H9 (cell line): ENCODE data around the gene OFD1. TPM values are rescaled to one million over a fixed set of nuclear protein-coding genes. Genes with fewer than 3 reads are reported as not detected.

Experiments
- DNase-seq: peaks from one replicate; pipeline ENCODE4 v3.0.0-alpha.2; 2017
- H2AFZ ChIP-seq: one replicate; pipeline ENCODE4 v1.6.1; 2013; ENCODE audit warnings: mild to moderate bottlenecking, low read length, control low read depth, moderate library complexity
- H2AK5ac ChIP-seq: 2 replicates; pipeline ENCODE4 v1.6.1; 2013; ENCODE audit warnings: low read length, control low read depth, mixed read lengths; ENCODE audit not compliant: insufficient read length
- H2BK120ac ChIP-seq: one replicate; pipeline ENCODE4 v1.6.1; 2013; ENCODE audit warnings: low read depth, mild to moderate bottlenecking, low read length, control low read depth, inconsistent platforms; ENCODE audit not compliant: poor library complexity, severe bottlenecking
- H2BK12ac ChIP-seq: 2 replicates; pipeline ENCODE4 v1.6.1; 2013; ENCODE audit warnings: low read length, control low read depth, mixed read lengths, low read depth; ENCODE audit not compliant: insufficient read length
- H2BK15ac ChIP-seq: 2 replicates; pipeline ENCODE4 v1.6.1; 2013; ENCODE audit warnings: low read depth, low read length, control low read depth
- H2BK20ac ChIP-seq: one replicate; pipeline ENCODE4 v1.6.1; 2013; ENCODE audit warnings: low read depth, mild to moderate bottlenecking, low read length, control low read depth, inconsistent platforms; ENCODE audit not compliant: poor library complexity, severe bottlenecking
- H2BK5ac ChIP-seq: 2 replicates; pipeline ENCODE4 v1.6.1; 2013; ENCODE audit warnings: low read length, control low read depth, mixed read lengths; ENCODE audit not compliant: insufficient read length
- H3K14ac ChIP-seq: 2 replicates; pipeline ENCODE4 v1.6.1; 2013; ENCODE audit warnings: low read length, control low read depth; ENCODE audit not compliant: insufficient read depth
- H3K18ac ChIP-seq: 2 replicates; pipeline ENCODE4 v1.6.1; 2013; ENCODE audit warnings: low read depth, mild to moderate bottlenecking, mixed read lengths, low read length, control low read depth; ENCODE audit not compliant: insufficient read length
- H3K23ac ChIP-seq: 2 replicates; pipeline ENCODE4 v1.6.1; 2013; ENCODE audit warnings: low read length, control low read depth, mixed read lengths, low read depth; ENCODE audit not compliant: insufficient read length
- H3K23me2 ChIP-seq: 2 replicates; pipeline ENCODE4 v1.6.1; 2013; ENCODE audit warnings: low read depth, mild to moderate bottlenecking, mixed read lengths, low read length, control low read depth; ENCODE audit not compliant: insufficient read length, poor library complexity, severe bottlenecking
- H3K27ac ChIP-seq: 2 replicates; pipeline ENCODE4 v1.5.1; 2013; ENCODE audit warnings: low read length, control low read depth, mixed read lengths, low read depth; ENCODE audit not compliant: insufficient read length
- H3K27me3 ChIP-seq: 2 replicates; pipeline ENCODE4 v1.6.1; 2013; ENCODE audit warnings: low read length, control low read depth, inconsistent platforms; ENCODE audit not compliant: insufficient read depth
- H3K4ac ChIP-seq: 2 replicates; pipeline ENCODE4 v1.6.1; 2013; ENCODE audit warnings: low read depth, mild to moderate bottlenecking, control low read depth, inconsistent platforms, low read length, moderate library complexity
- H3K4me1 ChIP-seq: 2 replicates; pipeline ENCODE4 v1.6.1; 2013; ENCODE audit warnings: low read length, control low read depth, inconsistent platforms; ENCODE audit not compliant: insufficient read depth
- H3K4me2 ChIP-seq: 2 replicates; pipeline ENCODE4 v1.6.1; 2013; ENCODE audit warnings: low read length, control low read depth, mixed read lengths; ENCODE audit not compliant: insufficient read length, insufficient read depth
- H3K56ac ChIP-seq: 2 replicates; pipeline ENCODE4 v1.6.1; 2013; ENCODE audit warnings: low read depth, mild to moderate bottlenecking, mixed read lengths, low read length, control low read depth; ENCODE audit not compliant: insufficient read length
- H3K79me1 ChIP-seq: 2 replicates; pipeline ENCODE4 v1.6.1; 2013; ENCODE audit warnings: low read depth, mild to moderate bottlenecking, moderate library complexity, low read length, control low read depth, inconsistent platforms; ENCODE audit not compliant: insufficient read depth, poor library complexity, severe bottlenecking
- H3K79me2 ChIP-seq: 2 replicates; pipeline ENCODE4 v1.6.1; 2013; ENCODE audit warnings: low read length, control low read depth, inconsistent platforms; ENCODE audit not compliant: insufficient read depth
- H3K9ac ChIP-seq: 2 replicates; pipeline ENCODE4 v1.6.1; 2013; ENCODE audit warnings: low read length, control low read depth, mixed read lengths; ENCODE audit not compliant: insufficient read length; ENCODE audit errors: extremely low read depth
- H3K9me3 ChIP-seq: one replicate; pipeline ENCODE4 v1.6.1; 2013; ENCODE audit warnings: low read depth, low read length, inconsistent platforms; ENCODE audit not compliant: control insufficient read depth
- H3T11ph ChIP-seq: one replicate; pipeline ENCODE4 v1.6.1; 2013; ENCODE audit warnings: mild to moderate bottlenecking, low read length, control low read depth, inconsistent platforms
- H4K20me1 ChIP-seq: one replicate; pipeline ENCODE4 v1.6.1; 2013; ENCODE audit not compliant: control insufficient read depth, insufficient read length, insufficient read depth
- H4K5ac ChIP-seq: 2 replicates; pipeline ENCODE4 v1.6.1; 2013; ENCODE audit warnings: low read depth, mild to moderate bottlenecking, mixed read lengths, low read length, control low read depth; ENCODE audit not compliant: insufficient read length
- H4K8ac ChIP-seq: replicated peaks from 2 replicates; pipeline ENCODE4 v1.6.1; 2013; ENCODE audit warnings: low read length, control low read depth, mixed read lengths, low read depth; ENCODE audit not compliant: insufficient read length
- H4K91ac ChIP-seq: 2 replicates; pipeline ENCODE4 v1.6.1; 2013; ENCODE audit warnings: low read depth, mild to moderate bottlenecking, moderate library complexity, mixed read lengths, low read length, control low read depth; ENCODE audit not compliant: insufficient read length
- H3K27ac Mint-ChIP-seq, 3 experiments: 2 replicates in 2 of 3; 3 replicates in 1 of 3; pipeline ENCODE4 v1.8.0; 2020 to 2021; ENCODE audit warnings: mixed read lengths in 3 of 3, mild to moderate bottlenecking in 1 of 3, moderate library complexity in 1 of 3
- H3K27me3 Mint-ChIP-seq: 2 replicates; pipeline ENCODE4 v1.8.0; 2021; ENCODE audit warnings: low read depth, mild to moderate bottlenecking, moderate library complexity, mixed read lengths
- H3K36me3 Mint-ChIP-seq, 3 experiments: 2 replicates in 2 of 3; 3 replicates in 1 of 3; pipeline ENCODE4 v1.8.0; 2020 to 2021; ENCODE audit warnings: low read depth in 3 of 3, mixed read lengths in 3 of 3; ENCODE audit not compliant: insufficient read depth in 1 of 3
- H3K4me1 Mint-ChIP-seq, 2 experiments: 2 replicates each; pipeline ENCODE4 v1.8.0; 2020; ENCODE audit warnings: mixed read lengths in 2 of 2
- H3K4me3 Mint-ChIP-seq, 2 experiments: 2 replicates in 1 of 2; 3 replicates in 1 of 2; pipeline ENCODE4 v1.8.0; 2020 to 2021; ENCODE audit warnings: mild to moderate bottlenecking in 2 of 2, mixed read lengths in 2 of 2, moderate library complexity in 1 of 2
- H3K9me3 Mint-ChIP-seq, 2 experiments: 2 replicates in 1 of 2; 3 replicates in 1 of 2; pipeline ENCODE4 v1.8.0; 2020; ENCODE audit warnings: mild to moderate bottlenecking in 2 of 2, mixed read lengths in 2 of 2, moderate library complexity in 1 of 2
- CTCF ChIP-seq: fragments of 200-600 bp; sonication (generic); conservative IDR thresholded peaks from 3 replicates; pipeline ENCODE4 v1.8.0; 2021; ENCODE audit warnings: antibody characterized with exemption, mild to moderate bottlenecking
- WGBS: extraction: QIAGEN DNeasy Blood & Tissue Kit; methylation state at CpG from one replicate; pipeline ENCODE4 v1.1.7; 2013; ENCODE audit warnings: missing lambda C conversion rate, low lambda C conversion rate, mixed read lengths; ENCODE audit not compliant: insufficient read length; ENCODE audit errors: extremely low coverage; 5-methylcytosine and 5-hydroxymethylcytosine counted together
- total RNA-seq: library from RNA; stranded (reverse); gene quantifications from 2 replicates; pipeline ENCODE4 v1.2.1, GENCODE V29; 2021

OFD1 gene
- total RNA-seq, 1 experiment from 2014 or later, result 36.0 TPM

- Histone ChIP-seq H3K14ac (no peak overlapping the region), H2AK5ac (no peak overlapping the region), H3K4ac (no peak overlapping the region), H4K8ac (no peak overlapping the region), H3K27me3 (no peaks in the 10 kb centered on the region), H4K5ac (no peak overlapping the region), H4K20me1 (no peaks in the 10 kb centered on the region), H4K91ac (no peak overlapping the region), H3K18ac (no peak overlapping the region), H3K4me2 (no peak overlapping the region), H3K79me1 (peaks cover 4% of the 10 kb centered on the region), H3K9ac (no peak overlapping the region), H3K23me2 (no peaks in the 10 kb centered on the region), H2AFZ (no peak overlapping the region), H3K79me2 (peaks cover 24% of the 10 kb centered on the region), H2BK15ac (no peak overlapping the region), H3K9me3 (no peaks in the 10 kb centered on the region), H3T11ph (no peak overlapping the region), H2BK120ac (no peak overlapping the region), H2BK20ac (no peak overlapping the region), H2BK12ac (no peak overlapping the region), H3K23ac (no peak overlapping the region), H3K27ac (no peak overlapping the region), H3K56ac (no peak overlapping the region), H2BK5ac (no peak overlapping the region), H3K4me1 (peaks cover 2% of the 10 kb centered on the region; the same call in 1 of the 2 replicates)
- WGBS, result no CpG with 5 or more reads among the region's 7 CpGs
- no peaks in the 10 kb centered on the region; the same call in none of the 2 replicates for H3K27me3 Mint-ChIP-seq
- no peak for DNase-seq
- peaks cover 18 to 24% of the 10 kb centered on the region in 2 experiments for H3K4me1 Mint-ChIP-seq
- H3K4me3 Mint-ChIP-seq, result no peak overlapping the region
- peaks cover 26 to 29% of the 10 kb centered on the region in 2 experiments for H3K9me3 Mint-ChIP-seq
- H3K27ac Mint-ChIP-seq, result no peak overlapping the region
- H3K36me3 Mint-ChIP-seq, result peaks cover 0 to 15% (median 2%) of the 10 kb centered on the region in 3 experiments; a peak in 4 of 7 replicates
- no peak for TF ChIP-seq CTCF
These were observed 35.2 kb upstream of the OFD1 start for GRCh38 chrX:13699183-13699826.
